Naive B cell (primary cell): Measurements from ENCODE around the gene TSHZ1. TPM values are rescaled to one million over a fixed set of nuclear protein-coding genes. Genes with fewer than 3 reads are reported as not detected.

Experiments
- ATAC-seq, 2 donors: fragments of 150-1000 bp; cut with Tn5 transposase; 2 replicates each; pipeline ENCODE4 v1.10.0; 2021; ENCODE audit warnings: low read depth in 2 of 2, mild to moderate bottlenecking in 2 of 2, moderate library complexity in 2 of 2
- DNase-seq: peaks from one replicate; pipeline ENCODE4 v3.0.0; 2022
- H3K27ac Mint-ChIP-seq, 6 donors: one replicate each; pipeline ENCODE4 v1.8.0; 2020 to 2022; ENCODE audit warnings: mild to moderate bottlenecking in 6 of 6, mixed read lengths in 6 of 6, moderate library complexity in 5 of 6, inconsistent platforms in 2 of 6
- H3K27me3 Mint-ChIP-seq, 3 donors: one replicate each; pipeline ENCODE4 v1.8.0; 2021 to 2022; ENCODE audit warnings: mixed read lengths in 3 of 3, mild to moderate bottlenecking in 1 of 3
- H3K36me3 Mint-ChIP-seq, 2 donors: one replicate each; pipeline ENCODE4 v1.8.0; 2020 to 2022; ENCODE audit warnings: mixed read lengths in 2 of 2, inconsistent platforms in 1 of 2, mild to moderate bottlenecking in 1 of 2
- H3K4me1 Mint-ChIP-seq, 3 donors: one replicate each; pipeline ENCODE4 v1.8.0; 2020 to 2022; ENCODE audit warnings: mixed read lengths in 3 of 3, inconsistent platforms in 1 of 3, mild to moderate bottlenecking in 1 of 3, moderate library complexity in 1 of 3
- H3K4me3 Mint-ChIP-seq, 8 donors: one replicate each; pipeline ENCODE4 v1.8.0; 2020 to 2022; ENCODE audit warnings: mild to moderate bottlenecking in 8 of 8, mixed read lengths in 8 of 8, moderate library complexity in 8 of 8, inconsistent platforms in 2 of 8
- H3K9me3 Mint-ChIP-seq, 7 donors: one replicate each; pipeline ENCODE4 v1.8.0; 2020 to 2022; ENCODE audit warnings: mixed read lengths in 7 of 7, mild to moderate bottlenecking in 5 of 7, inconsistent platforms in 2 of 7, moderate library complexity in 1 of 7
- polyA plus RNA-seq, 6 donors: library from polyadenylated mRNA; unstranded; fragments of 300-500 nt; fragmentation: Illumina TruSeq; gene quantifications; one replicate each; pipeline ENCODE4 v1.2.3, GENCODE V29; 2021; ENCODE audit warnings: low read depth in 6 of 6

Gene TSHZ1
- polyA plus RNA-seq, 6 donors from 2014 or later = 0.41 to 2.2 (median 1.7) TPM

DNA sequence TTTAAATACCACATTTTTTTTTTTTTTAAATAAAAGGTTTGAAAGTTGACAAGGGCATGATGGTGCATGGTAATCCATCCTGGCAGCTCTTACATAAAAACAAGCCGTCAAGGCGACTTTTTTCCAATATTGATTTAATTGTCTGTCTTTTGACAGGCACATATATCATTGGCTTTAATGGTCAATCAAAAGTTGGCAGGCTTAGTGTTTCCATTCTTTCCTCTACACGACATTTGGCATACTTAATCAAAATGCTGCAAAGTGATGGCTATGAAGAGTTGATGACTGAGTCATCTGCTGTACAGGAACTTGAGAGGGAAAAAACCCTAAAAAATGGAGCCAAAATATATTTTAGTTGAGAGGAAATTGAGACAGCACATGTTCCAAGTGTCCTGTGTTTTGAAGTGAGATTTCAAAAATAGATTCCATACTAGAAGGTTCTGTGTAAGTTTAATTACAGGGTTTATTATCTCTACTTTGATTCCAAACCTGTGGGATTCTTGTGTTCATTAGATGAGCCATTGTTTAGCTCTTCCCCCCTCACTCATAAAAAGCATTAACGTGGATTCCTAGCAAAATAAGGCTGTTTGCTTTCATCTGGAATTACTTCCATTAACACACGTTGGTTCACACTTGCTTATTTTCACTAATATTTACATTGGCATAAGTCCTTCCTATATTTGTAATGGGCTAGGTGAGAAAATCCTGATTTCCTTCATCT lies 3.2 kb downstream of the TSHZ1 start:
- Mint-ChIP-seq H3K36me3 (no peaks in the 10 kb centered on the region), H3K4me1 (peaks cover 40 to 45% (median 42%) of the 10 kb centered on the region in 3 donors), H3K27ac (no peak overlapping the region), H3K4me3 (peak overlapping the region in 1 of 8 donors; percentile 90), H3K9me3 (no peaks in the 10 kb centered on the region), H3K27me3 (no peaks in the 10 kb centered on the region)
- ATAC-seq (no peak), DNase-seq (no peak)

- no peaks in the 10 kb centered on the region for H3K27me3 Mint-ChIP-seq
- ATAC-seq (no peak), DNase-seq (no peak)
- peak overlapping the region in 1 of 8 donors; percentile 90 for H3K4me3 Mint-ChIP-seq
- H3K27ac Mint-ChIP-seq = no peak overlapping the region
- H3K9me3 Mint-ChIP-seq = no peaks in the 10 kb centered on the region
- peaks cover 40 to 45% (median 42%) of the 10 kb centered on the region in 3 donors for H3K4me1 Mint-ChIP-seq
- no peaks in the 10 kb centered on the region for H3K36me3 Mint-ChIP-seq
Observed at GRCh38 chr18:75214332-75214690, 3.7 kb downstream of the TSHZ1 start.

- no peak for ATAC-seq
- peak overlapping the region in 2 of 8 donors; percentile 41 to 90 for H3K4me3 Mint-ChIP-seq
- H3K9me3 Mint-ChIP-seq = no peaks in the 10 kb centered on the region
- H3K27me3 Mint-ChIP-seq = no peaks in the 10 kb centered on the region
- peak overlapping the region in 2 of 6 donors; percentile 54 to 80 for H3K27ac Mint-ChIP-seq
- H3K36me3 Mint-ChIP-seq = no peaks in the 10 kb centered on the region
- no peak for DNase-seq
- peaks cover 36 to 45% (median 39%) of the 10 kb centered on the region in 3 donors for H3K4me1 Mint-ChIP-seq
Observed at GRCh38 chr18:75214766-75215510, 4.3 kb downstream of the TSHZ1 start.

DNA sequence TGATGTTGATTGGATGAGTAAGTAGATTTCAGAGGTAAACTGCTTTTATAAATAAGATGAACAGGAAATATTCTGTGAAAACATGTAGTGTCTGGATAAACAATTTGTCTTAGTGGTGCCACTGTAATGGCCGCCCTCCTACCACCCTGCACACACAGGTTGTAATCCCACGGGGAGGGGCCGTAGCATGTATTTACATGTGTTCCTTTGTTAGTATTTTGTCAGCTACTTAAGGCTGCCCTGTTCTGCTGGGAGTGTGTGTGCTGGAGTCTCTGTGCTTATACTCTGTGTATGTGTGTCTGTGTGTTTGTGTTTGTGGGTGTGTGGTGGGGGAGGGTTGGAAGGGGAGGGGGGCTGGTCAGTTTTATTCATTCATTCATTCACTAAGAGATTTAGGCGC lies 5.1 kb downstream of the TSHZ1 start:
- Mint-ChIP-seq H3K4me1 (peaks cover 29 to 38% (median 33%) of the 10 kb centered on the region in 3 donors), H3K27me3 (no peaks in the 10 kb centered on the region), H3K27ac (peak overlapping the region in 4 of 6 donors; percentile 26 to 80 (median 46)), H3K9me3 (no peaks in the 10 kb centered on the region), H3K4me3 (peak overlapping the region in 1 of 8 donors; percentile 29), H3K36me3 (no peaks in the 10 kb centered on the region)
- no peak for ATAC-seq
- DNase-seq = no peak

DNA sequence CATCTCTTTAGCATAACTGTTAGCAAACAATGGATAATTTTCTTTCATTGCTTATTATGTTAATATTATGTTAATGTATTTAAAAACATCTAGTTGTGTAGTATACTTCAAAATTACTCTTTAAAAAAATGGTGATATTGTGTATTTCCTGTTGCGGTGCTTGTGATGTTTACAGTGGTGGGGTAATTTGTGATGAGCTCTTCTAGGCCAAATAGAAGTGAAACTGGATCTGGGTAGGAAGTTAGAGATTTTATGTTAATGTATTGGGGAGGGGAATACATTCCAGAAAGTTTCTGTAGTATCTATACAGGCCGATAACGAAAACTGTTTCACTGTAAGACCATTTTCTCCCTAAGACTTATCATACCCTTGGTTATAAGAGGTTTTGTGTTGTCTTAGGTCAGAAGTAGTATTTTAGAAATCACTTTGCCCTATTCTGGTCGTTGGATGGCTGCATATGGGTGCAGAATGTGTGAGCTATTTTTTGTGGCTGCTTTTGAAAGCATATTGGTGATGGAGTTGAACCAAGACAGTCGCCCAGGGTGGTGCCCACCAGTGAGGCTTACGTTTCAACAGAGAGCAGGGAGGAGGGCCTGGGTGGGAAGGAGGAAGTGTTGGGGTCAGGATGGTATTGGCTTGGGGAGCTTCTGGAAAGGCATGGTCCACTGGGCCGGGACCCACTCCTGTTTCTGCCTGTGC lies 5.8 kb downstream of the TSHZ1 start:
- Mint-ChIP-seq H3K4me1 (peaks cover 24 to 33% (median 28%) of the 10 kb centered on the region in 3 donors), H3K9me3 (no peaks in the 10 kb centered on the region), H3K36me3 (no peaks in the 10 kb centered on the region), H3K4me3 (peak overlapping the region in 3 of 8 donors; percentile 4 to 66 (median 7)), H3K27ac (peak overlapping the region in 3 of 6 donors; percentile 68 to 80 (median 79)), H3K27me3 (no peaks in the 10 kb centered on the region)
- ATAC-seq = peak; percentile 35 to 57
- no peak for DNase-seq

DNA sequence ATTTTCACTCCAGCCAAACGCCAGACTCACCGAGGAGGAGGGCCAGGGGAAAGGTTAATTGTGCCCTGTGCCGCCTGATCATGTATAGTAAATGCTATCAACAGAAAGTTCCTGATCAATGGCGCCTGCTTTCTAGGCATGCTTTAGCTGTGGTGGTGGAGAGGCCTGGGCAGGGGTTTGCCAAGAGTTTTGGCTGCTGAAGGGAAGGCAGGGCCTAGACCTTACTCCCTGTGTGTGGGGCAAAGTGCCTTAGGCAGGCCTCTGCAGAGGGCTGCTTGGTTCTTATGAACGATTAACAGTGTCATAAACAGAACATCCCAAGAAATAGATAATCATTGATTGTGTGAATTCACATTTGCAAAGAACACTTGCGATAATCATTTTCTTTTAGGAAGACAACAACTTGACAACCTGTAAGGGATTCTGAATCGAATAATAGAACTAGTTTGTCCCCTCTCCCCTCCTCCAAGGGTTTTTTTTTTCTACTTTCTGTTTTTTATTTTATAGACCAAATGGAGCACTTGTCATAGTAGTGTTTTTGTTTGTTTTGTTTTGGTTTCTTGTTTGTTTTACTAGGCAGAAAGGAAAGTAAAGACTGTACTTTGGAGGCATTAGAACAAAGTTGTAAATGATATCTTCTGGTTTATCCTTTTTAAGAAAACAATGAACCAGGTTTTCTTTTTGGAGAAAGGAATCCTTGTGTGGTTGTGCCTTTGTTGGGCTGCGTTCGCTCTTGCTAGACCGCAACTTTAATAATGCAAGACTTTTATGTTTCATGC lies 6.5 kb downstream of the TSHZ1 start:
- H3K27ac Mint-ChIP-seq = peak overlapping the region in 3 of 6 donors; percentile 52 to 80 (median 60)
- peak overlapping the region in 1 of 8 donors; percentile 66 for H3K4me3 Mint-ChIP-seq
- DNase-seq (no peak), ATAC-seq (no peak)
- H3K9me3 Mint-ChIP-seq = no peaks in the 10 kb centered on the region
- peaks cover 24 to 33% (median 28%) of the 10 kb centered on the region in 3 donors for H3K4me1 Mint-ChIP-seq
- H3K27me3 Mint-ChIP-seq = no peaks in the 10 kb centered on the region
- no peaks in the 10 kb centered on the region for H3K36me3 Mint-ChIP-seq

DNA sequence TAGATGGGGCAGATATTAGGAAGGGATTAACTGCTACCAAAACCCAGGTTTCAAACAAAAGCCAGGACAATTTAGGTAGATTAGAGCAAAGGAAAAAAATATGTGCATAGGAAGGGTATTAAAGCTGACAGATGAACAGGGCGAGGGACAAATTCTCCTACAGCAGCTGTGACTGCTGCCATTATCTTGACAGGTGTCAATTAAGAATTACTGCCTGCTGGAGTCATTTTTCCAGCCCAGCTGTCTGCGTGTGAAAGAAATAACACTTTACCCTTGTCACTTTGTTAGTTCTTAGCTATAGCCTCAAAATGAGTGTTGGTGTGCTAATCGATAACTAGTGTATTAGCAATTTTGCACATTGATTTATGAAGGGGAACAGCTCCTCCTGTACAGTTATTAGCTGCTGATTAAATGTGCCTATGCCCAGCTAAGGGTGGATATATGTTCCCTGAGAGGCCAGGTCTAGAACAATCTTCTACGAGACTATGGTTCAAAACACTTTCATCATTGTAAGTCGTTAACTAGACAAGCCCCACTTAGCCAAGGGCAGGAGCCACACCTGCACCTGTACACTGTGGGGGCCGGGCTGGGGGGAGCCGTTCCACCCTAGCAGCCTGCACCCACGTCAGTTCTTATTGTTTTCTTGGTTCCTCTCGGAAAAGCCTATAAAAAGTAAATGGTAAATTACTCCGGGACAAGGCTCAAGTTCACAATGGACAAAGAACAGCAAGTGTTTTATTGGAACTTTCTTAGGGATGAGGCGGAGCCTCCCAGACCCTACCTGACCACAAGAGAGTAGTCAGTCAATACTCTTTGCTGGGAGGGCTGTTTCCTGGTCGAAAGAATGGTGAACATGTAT lies 7.7 kb downstream of the TSHZ1 start:
- no peak for ATAC-seq
- Mint-ChIP-seq H3K27me3 (no peaks in the 10 kb centered on the region), H3K4me1 (peaks cover 17 to 24% (median 18%) of the 10 kb centered on the region in 3 donors), H3K4me3 (peak overlapping the region in 1 of 8 donors; percentile 44), H3K9me3 (no peaks in the 10 kb centered on the region), H3K36me3 (no peaks in the 10 kb centered on the region), H3K27ac (no peak overlapping the region)
- DNase-seq = no peak

DNA sequence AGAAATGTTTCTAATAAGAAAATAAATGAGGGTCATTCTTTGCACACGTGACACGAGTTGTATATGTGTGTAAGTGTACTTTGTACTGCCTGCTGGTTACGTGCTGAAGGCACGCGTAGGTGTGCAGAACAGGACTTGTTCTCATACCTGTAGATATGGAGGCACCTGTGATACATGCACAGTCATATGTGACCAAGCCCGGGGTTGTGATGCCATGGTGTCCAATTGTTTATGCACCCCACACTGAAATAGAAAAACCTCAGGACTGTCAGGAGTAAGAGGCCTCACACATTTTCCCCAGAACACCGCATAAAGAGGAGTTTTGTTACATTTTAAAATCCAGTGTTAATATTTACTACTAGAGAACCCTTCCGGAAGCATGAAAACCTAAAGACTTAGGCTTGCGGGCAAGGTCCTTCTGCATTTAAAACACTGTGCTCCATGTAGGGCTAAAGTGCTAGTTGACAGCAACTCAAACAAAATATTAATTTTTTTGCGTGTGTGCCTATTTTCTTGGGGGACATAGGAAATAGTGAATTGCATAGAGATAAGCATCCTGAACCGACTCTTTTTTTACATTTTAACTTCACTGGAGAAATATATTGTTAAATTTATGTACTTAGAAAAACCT lies 9.3 kb downstream of the TSHZ1 start:
- Mint-ChIP-seq H3K27ac (no peak overlapping the region), H3K4me1 (peaks cover 17 to 19% (median 18%) of the 10 kb centered on the region in 3 donors), H3K9me3 (no peaks in the 10 kb centered on the region), H3K4me3 (no peak overlapping the region), H3K36me3 (no peaks in the 10 kb centered on the region), H3K27me3 (no peaks in the 10 kb centered on the region)
- ATAC-seq = no peak
- DNase-seq = no peak

GRCh38 chr18:75220551-75221355 lies 10.2 kb downstream of the TSHZ1 start:
- ATAC-seq = no peak
- no peaks in the 10 kb centered on the region for H3K9me3 Mint-ChIP-seq
- H3K36me3 Mint-ChIP-seq = no peaks in the 10 kb centered on the region
- peaks cover 10% of the 10 kb centered on the region in 3 donors for H3K4me1 Mint-ChIP-seq
- no peak overlapping the region for H3K27ac Mint-ChIP-seq
- no peak overlapping the region for H3K4me3 Mint-ChIP-seq
- DNase-seq = no peak
- no peaks in the 10 kb centered on the region for H3K27me3 Mint-ChIP-seq

DNA sequence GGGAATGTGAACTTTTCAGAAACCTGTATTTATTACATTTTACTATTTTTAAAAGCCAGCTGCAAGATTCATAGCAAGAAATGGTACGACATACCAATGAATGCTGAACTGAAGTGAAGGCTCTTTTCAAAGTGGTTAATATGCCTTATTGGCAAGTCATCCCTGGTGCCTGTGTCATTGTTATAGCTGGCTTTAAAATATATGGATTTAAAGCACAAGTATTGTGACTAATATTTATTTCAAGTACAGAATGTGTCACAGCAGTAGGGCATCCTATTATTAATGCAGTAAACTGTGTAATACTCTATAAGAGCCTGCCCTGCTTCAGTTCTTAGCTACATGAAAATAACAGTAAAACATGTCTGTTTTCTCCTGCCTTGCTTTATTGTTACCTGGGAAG lies 10.8 kb downstream of the TSHZ1 start:
- Mint-ChIP-seq H3K27me3 (no peaks in the 10 kb centered on the region), H3K36me3 (no peaks in the 10 kb centered on the region), H3K4me1 (peaks cover 5 to 9% (median 8%) of the 10 kb centered on the region in 3 donors), H3K27ac (no peak overlapping the region), H3K4me3 (no peak overlapping the region), H3K9me3 (no peaks in the 10 kb centered on the region)
- ATAC-seq = no peak
- no peak for DNase-seq

- H3K36me3 Mint-ChIP-seq = no peaks in the 10 kb centered on the region
- peaks cover 6 to 9% (median 8%) of the 10 kb centered on the region in 3 donors for H3K4me1 Mint-ChIP-seq
- H3K27ac Mint-ChIP-seq = no peak overlapping the region
- ATAC-seq = no peak
- peak overlapping the region in 1 of 8 donors; percentile 18 for H3K4me3 Mint-ChIP-seq
- peaks cover 0 to under 1% (median 0%) of the 10 kb centered on the region in 3 donors for H3K27me3 Mint-ChIP-seq
- DNase-seq = no peak
- no peaks in the 10 kb centered on the region for H3K9me3 Mint-ChIP-seq
Observed at GRCh38 chr18:75221897-75222296, 11.3 kb downstream of the TSHZ1 start.
